SK-N-SH (cell line): ENCODE results near the gene UBE2E1. TPM values are rescaled to one million over a fixed set of nuclear protein-coding genes. Genes with fewer than 3 reads are reported as not detected.

Experiments
- CTCF ChIA-PET: fragments of 300-600, 350-600 bp; formaldehyde crosslinking; extraction: SDS; loops from one replicate; lab custom pipeline; 2021; lab: Yijun Ruan, JAX
- POLR2A ChIA-PET: fragments of 350-600 bp; sonication (Branson Sonifier 250); formaldehyde crosslinking; extraction: SDS; loops from one replicate; lab custom pipeline; 2020; ENCODE audit warnings: antibody characterized with exemption, inconsistent platforms; lab: Yijun Ruan, JAX
- DNase-seq: peaks from one replicate; pipeline ENCODE4 v3.0.0; 2012
- H2AFZ ChIP-seq: fragments of 200-600 bp; sonication (generic); 2 replicates; pipeline ENCODE4 v1.8.1; 2016; ENCODE audit warnings: antibody characterized with exemption, mild to moderate bottlenecking, low read depth
- H3F3A ChIP-seq: fragments of 200-600 bp; sonication (generic); replicated peaks from 2 replicates; pipeline ENCODE3; 2016; ENCODE audit warnings: antibody characterized with exemption, mild to moderate bottlenecking; ENCODE audit not compliant: insufficient read depth
- H3K27ac ChIP-seq, 2 experiments: fragments of 200-500 bp in 1 of 2; fragments of 200-600 bp in 1 of 2; sonication (Bioruptor generic) in 1 of 2; sonication (generic), shearing (Covaris generic) in 1 of 2; 2 replicates each; pipeline versions ENCODE4 v1.5.1 to v1.6.1; 2014 to 2016; ENCODE audit warnings: low read depth in 2 of 2, inconsistent platforms in 1 of 2, low read length in 1 of 2, mild to moderate bottlenecking in 1 of 2, mixed read lengths in 1 of 2
- H3K27me3 ChIP-seq: fragments of 200-600 bp; sonication (generic), shearing (Covaris generic); 2 replicates; pipeline ENCODE4 v1.6.1; 2016; ENCODE audit warnings: mixed run types; ENCODE audit not compliant: insufficient read depth
- H3K36me3 ChIP-seq, 2 experiments: fragments of 200-500 bp in 1 of 2; fragments of 200-600 bp in 1 of 2; sonication (Bioruptor generic) in 1 of 2; sonication (generic) in 1 of 2; replicated peaks in 1 of 2; 2 replicates each; pipeline versions ENCODE3 to v1.5.1; 2014 to 2016; ENCODE audit warnings: low read length in 1 of 2, mild to moderate bottlenecking in 1 of 2; ENCODE audit not compliant: insufficient read depth in 2 of 2, control insufficient read depth in 1 of 2
- H3K4me1 ChIP-seq, 2 experiments: fragments of 200-500 bp in 1 of 2; fragments of 200-600 bp in 1 of 2; sonication (Bioruptor generic) in 1 of 2; sonication (generic), shearing (Covaris generic) in 1 of 2; 2 replicates each; pipeline versions ENCODE4 v1.5.1 to v1.6.1; 2014 to 2016; ENCODE audit warnings: low read depth in 1 of 2, low read length in 1 of 2, mixed run types in 1 of 2; ENCODE audit not compliant: insufficient read depth in 2 of 2, control insufficient read depth in 1 of 2
- H3K4me2 ChIP-seq: fragments of 200-600 bp; sonication (generic), shearing (Covaris generic); 2 replicates; pipeline ENCODE4 v1.6.1; 2017; ENCODE audit warnings: mixed run types
- H3K4me3 ChIP-seq, 2 experiments: fragments of 200-500 bp in 1 of 2; fragments of 200-600 bp in 1 of 2; sonication (Bioruptor generic) in 1 of 2; sonication (generic), shearing (Covaris generic) in 1 of 2; 2 replicates each; pipeline versions ENCODE4 v1.5.1 to v1.8.1; 2014 to 2016; ENCODE audit warnings: low read depth in 2 of 2, inconsistent platforms in 1 of 2, low read length in 1 of 2, mild to moderate bottlenecking in 1 of 2, mixed read lengths in 1 of 2, moderate library complexity in 1 of 2
- H3K79me2 ChIP-seq: fragments of 200-600 bp; sonication (generic); 2 replicates; pipeline ENCODE4 v1.8.1; 2017; ENCODE audit warnings: mild to moderate bottlenecking; ENCODE audit not compliant: insufficient read depth
- H3K9ac ChIP-seq: fragments of 200-600 bp; sonication (generic); 2 replicates; pipeline ENCODE4 v1.6.1; 2017; ENCODE audit warnings: mixed run types
- H3K9me2 ChIP-seq: fragments of 200-600 bp; sonication (generic); 2 replicates; pipeline ENCODE4 v1.6.1; 2017; ENCODE audit warnings: mixed run types
- H3K9me3 ChIP-seq: fragments of 200-600 bp; sonication (generic); 2 replicates; pipeline ENCODE4 v1.6.1; 2017; ENCODE audit warnings: mixed run types, mild to moderate bottlenecking, moderate library complexity
- H4K20me1 ChIP-seq: fragments of 200-600 bp; sonication (generic); 2 replicates; pipeline ENCODE4 v1.6.1; 2017; ENCODE audit warnings: mild to moderate bottlenecking, mixed run types; ENCODE audit not compliant: insufficient read depth
- CHD2 ChIP-seq: fragments of 150-350 bp; IDR thresholded peaks from 2 replicates; pipeline ENCODE4 v1.6.1; 2018; ENCODE audit warnings: low read length; ENCODE audit not compliant: partially characterized antibody
- ELF1 ChIP-seq: IDR thresholded peaks from 2 replicates; pipeline ENCODE4 v1.4.0; 2012
- FOXM1 ChIP-seq: IDR thresholded peaks from 2 replicates; pipeline ENCODE4 v1.4.0; 2012; ENCODE audit warnings: low read depth, mild to moderate bottlenecking
- GABPA ChIP-seq: IDR thresholded peaks from 2 replicates; pipeline ENCODE4 v1.4.0; 2012; ENCODE audit warnings: low read depth, mild to moderate bottlenecking
- GATA2 ChIP-seq: sonication (generic); formaldehyde crosslinking; IDR thresholded peaks from 2 replicates; pipeline ENCODE4 v1.5.0; 2020; ENCODE audit warnings: mild to moderate bottlenecking, missing genetic modification reagents
- JUND ChIP-seq: IDR thresholded peaks from 2 replicates; pipeline ENCODE4 v1.4.0; 2012
- MAX ChIP-seq: IDR thresholded peaks from 2 replicates; pipeline ENCODE4 v1.4.0; 2012; ENCODE audit warnings: low read depth
- MXI1 ChIP-seq: IDR thresholded peaks from 2 replicates; pipeline ENCODE4 v1.6.1; 2012; ENCODE audit warnings: mild to moderate bottlenecking, low read depth, low read length, improper control_type of control experiment
- NRF1 ChIP-seq: IDR thresholded peaks from 2 replicates; pipeline ENCODE4 v1.6.1; 2012; ENCODE audit warnings: low read depth, mild to moderate bottlenecking, low read length
- PBX3 ChIP-seq: IDR thresholded peaks from 2 replicates; pipeline ENCODE4; 2012
- RAD21 ChIP-seq: IDR thresholded peaks from 2 replicates; pipeline ENCODE4 v1.6.1; 2012; ENCODE audit warnings: mild to moderate bottlenecking, low read length
- RCOR1 ChIP-seq: fragments of 150-350 bp; IDR thresholded peaks from 2 replicates; pipeline ENCODE4 v1.6.1; 2017; ENCODE audit warnings: antibody characterized with exemption, low read length
- REST ChIP-seq: IDR thresholded peaks from 2 replicates; pipeline ENCODE4 v1.6.1; 2012; ENCODE audit warnings: mild to moderate bottlenecking, low read depth, low read length, moderate library complexity
- RXRA ChIP-seq: IDR thresholded peaks from 2 replicates; pipeline ENCODE4 v1.4.0; 2012; ENCODE audit warnings: low read depth, mild to moderate bottlenecking, borderline replicate concordance
- TAF1 ChIP-seq: IDR thresholded peaks from 2 replicates; pipeline ENCODE4 v1.6.1; 2012; ENCODE audit warnings: low read depth, mild to moderate bottlenecking, low read length, moderate library complexity, borderline replicate concordance
- TCF12 ChIP-seq: IDR thresholded peaks from 2 replicates; pipeline ENCODE4 v1.4.0; 2012
- TEAD4 ChIP-seq: IDR thresholded peaks from 2 replicates; pipeline ENCODE4 v1.4.0; 2012; ENCODE audit warnings: mild to moderate bottlenecking, borderline replicate concordance; ENCODE audit not compliant: insufficient read depth
- USF1 ChIP-seq: IDR thresholded peaks from 2 replicates; pipeline ENCODE4 v1.4.0; 2012; ENCODE audit warnings: low read depth, borderline replicate concordance
- WGBS: methylation state at CpG from one replicate; pipeline ENCODE4 v1.1.6; 2017; ENCODE audit warnings: low lambda C conversion rate; 5-methylcytosine and 5-hydroxymethylcytosine counted together
- polyA plus RNA-seq, 3 experiments: library from polyadenylated mRNA; depleted of rRNA; stranded (reverse); fragments of >200 nt; gene quantifications; 2 replicates each; pipeline ENCODE4 v1.2.3, GENCODE V29; 2012

The UBE2E1 gene
- polyA plus RNA-seq, 1 of the 3 experiments (the other 2 are of a cell fraction), result 59.9 TPM

GRCh38 chr3:23859839-23860382 is 54.2 kb downstream of the UBE2E1 start:
- Histone ChIP-seq H3K9ac (no peak overlapping the region), H3K27me3 (no peaks in the 10 kb centered on the region), H3K79me2 (peaks cover 64% of the 10 kb centered on the region), H2AFZ (no peak overlapping the region), H3K27ac (no peak overlapping the region), H3K4me1 (peaks cover 10 to 12% of the 10 kb centered on the region in 2 experiments; a peak in 2 of 4 replicates), H3K4me3 (no peak overlapping the region), H3K9me3 (no peaks in the 10 kb centered on the region), H3K4me2 (no peak overlapping the region), H3F3A (no peaks in the 10 kb centered on the region), H4K20me1 (peaks cover 85% of the 10 kb centered on the region), H3K9me2 (no peaks in the 10 kb centered on the region), H3K36me3 (peaks cover 2% of the 10 kb centered on the region in 2 experiments)
- no peak for DNase-seq
- ChIA-PET POLR2A (no interaction called here), CTCF (interaction anchor here (1.4 kb wide), 1 partner anchor 24 kb away, joined by 3 read pairs; no protein-coding TSS in a partner anchor)
- 96% methylated on average over 7 of the region's 7 CpGs for WGBS
- TF ChIP-seq MAX, result no peak
- TF ChIP-seq RCOR1, result no peak
- no peak for TF ChIP-seq ELF1
- TF ChIP-seq GATA2, result no peak
- no peak for TF ChIP-seq TEAD4
- TF ChIP-seq GABPA, result no peak
- no peak for TF ChIP-seq JUND
- TF ChIP-seq TCF12, result no peak
- TF ChIP-seq MXI1, result no peak
- no peak for TF ChIP-seq TAF1
- no peak for TF ChIP-seq CHD2
- TF ChIP-seq USF1, result no peak
- TF ChIP-seq RAD21, result no peak
- no peak for TF ChIP-seq PBX3
- TF ChIP-seq FOXM1, result no peak
- TF ChIP-seq RXRA, result no peak
- no peak for TF ChIP-seq REST
- TF ChIP-seq NRF1, result no peak
- TF ChIP-seq, all 33 proteins: peak for 0
